SK-N-SH (cell line): ENCODE results near the gene CFAP92. TPM values are rescaled to one million over a fixed set of nuclear protein-coding genes. Genes with fewer than 3 reads are reported as not detected.
A peak's percentile ranks its signal among the peaks of the same experiment; 100 is the strongest.

Source experiments
- CTCF ChIA-PET: fragments of 300-600, 350-600 bp; formaldehyde crosslinking; extraction: SDS; loops from one replicate; lab custom pipeline; 2021; lab: Yijun Ruan, JAX
- POLR2A ChIA-PET: fragments of 350-600 bp; sonication (Branson Sonifier 250); formaldehyde crosslinking; extraction: SDS; loops from one replicate; lab custom pipeline; 2020; ENCODE audit warnings: antibody characterized with exemption, inconsistent platforms; lab: Yijun Ruan, JAX
- DNase-seq: peaks from one replicate; pipeline ENCODE4 v3.0.0; 2012
- H2AFZ ChIP-seq: fragments of 200-600 bp; sonication (generic); 2 replicates; pipeline ENCODE4 v1.8.1; 2016; ENCODE audit warnings: antibody characterized with exemption, mild to moderate bottlenecking, low read depth
- H3F3A ChIP-seq: fragments of 200-600 bp; sonication (generic); replicated peaks from 2 replicates; pipeline ENCODE3; 2016; ENCODE audit warnings: antibody characterized with exemption, mild to moderate bottlenecking; ENCODE audit not compliant: insufficient read depth
- H3K27ac ChIP-seq, 2 experiments: fragments of 200-500 bp in 1 of 2; fragments of 200-600 bp in 1 of 2; sonication (Bioruptor generic) in 1 of 2; sonication (generic), shearing (Covaris generic) in 1 of 2; 2 replicates each; pipeline versions ENCODE4 v1.5.1 to v1.6.1; 2014 to 2016; ENCODE audit warnings: low read depth in 2 of 2, inconsistent platforms in 1 of 2, low read length in 1 of 2, mild to moderate bottlenecking in 1 of 2, mixed read lengths in 1 of 2
- H3K27me3 ChIP-seq: fragments of 200-600 bp; sonication (generic), shearing (Covaris generic); 2 replicates; pipeline ENCODE4 v1.6.1; 2016; ENCODE audit warnings: mixed run types; ENCODE audit not compliant: insufficient read depth
- H3K36me3 ChIP-seq, 2 experiments: fragments of 200-500 bp in 1 of 2; fragments of 200-600 bp in 1 of 2; sonication (Bioruptor generic) in 1 of 2; sonication (generic) in 1 of 2; replicated peaks in 1 of 2; 2 replicates each; pipeline versions ENCODE3 to v1.5.1; 2014 to 2016; ENCODE audit warnings: low read length in 1 of 2, mild to moderate bottlenecking in 1 of 2; ENCODE audit not compliant: insufficient read depth in 2 of 2, control insufficient read depth in 1 of 2
- H3K4me1 ChIP-seq, 2 experiments: fragments of 200-500 bp in 1 of 2; fragments of 200-600 bp in 1 of 2; sonication (Bioruptor generic) in 1 of 2; sonication (generic), shearing (Covaris generic) in 1 of 2; 2 replicates each; pipeline versions ENCODE4 v1.5.1 to v1.6.1; 2014 to 2016; ENCODE audit warnings: low read depth in 1 of 2, low read length in 1 of 2, mixed run types in 1 of 2; ENCODE audit not compliant: insufficient read depth in 2 of 2, control insufficient read depth in 1 of 2
- H3K4me2 ChIP-seq: fragments of 200-600 bp; sonication (generic), shearing (Covaris generic); 2 replicates; pipeline ENCODE4 v1.6.1; 2017; ENCODE audit warnings: mixed run types
- H3K4me3 ChIP-seq, 2 experiments: fragments of 200-500 bp in 1 of 2; fragments of 200-600 bp in 1 of 2; sonication (Bioruptor generic) in 1 of 2; sonication (generic), shearing (Covaris generic) in 1 of 2; 2 replicates each; pipeline versions ENCODE4 v1.5.1 to v1.8.1; 2014 to 2016; ENCODE audit warnings: low read depth in 2 of 2, inconsistent platforms in 1 of 2, low read length in 1 of 2, mild to moderate bottlenecking in 1 of 2, mixed read lengths in 1 of 2, moderate library complexity in 1 of 2
- H3K79me2 ChIP-seq: fragments of 200-600 bp; sonication (generic); 2 replicates; pipeline ENCODE4 v1.8.1; 2017; ENCODE audit warnings: mild to moderate bottlenecking; ENCODE audit not compliant: insufficient read depth
- H3K9ac ChIP-seq: fragments of 200-600 bp; sonication (generic); 2 replicates; pipeline ENCODE4 v1.6.1; 2017; ENCODE audit warnings: mixed run types
- H3K9me2 ChIP-seq: fragments of 200-600 bp; sonication (generic); 2 replicates; pipeline ENCODE4 v1.6.1; 2017; ENCODE audit warnings: mixed run types
- H3K9me3 ChIP-seq: fragments of 200-600 bp; sonication (generic); 2 replicates; pipeline ENCODE4 v1.6.1; 2017; ENCODE audit warnings: mixed run types, mild to moderate bottlenecking, moderate library complexity
- H4K20me1 ChIP-seq: fragments of 200-600 bp; sonication (generic); 2 replicates; pipeline ENCODE4 v1.6.1; 2017; ENCODE audit warnings: mild to moderate bottlenecking, mixed run types; ENCODE audit not compliant: insufficient read depth
- CTCF ChIP-seq: fragments of 200-600 bp; sonication (generic); IDR thresholded peaks from 2 replicates; pipeline ENCODE4 v1.6.1; 2017; ENCODE audit warnings: antibody characterized with exemption, mild to moderate bottlenecking, moderate library complexity
- ELF1 ChIP-seq: IDR thresholded peaks from 2 replicates; pipeline ENCODE4 v1.4.0; 2012
- FOSL2 ChIP-seq: IDR thresholded peaks from 2 replicates; pipeline ENCODE4 v1.4.0; 2012; ENCODE audit warnings: low read depth, mild to moderate bottlenecking, moderate library complexity, borderline replicate concordance
- GABPA ChIP-seq: IDR thresholded peaks from 2 replicates; pipeline ENCODE4 v1.4.0; 2012; ENCODE audit warnings: low read depth, mild to moderate bottlenecking
- JUND ChIP-seq: IDR thresholded peaks from 2 replicates; pipeline ENCODE4 v1.4.0; 2012
- MAX ChIP-seq: IDR thresholded peaks from 2 replicates; pipeline ENCODE4 v1.4.0; 2012; ENCODE audit warnings: low read depth
- MEF2A ChIP-seq: IDR thresholded peaks from 2 replicates; pipeline ENCODE4 v1.4.0; 2012; ENCODE audit warnings: low read depth, borderline replicate concordance
- NFIC ChIP-seq: IDR thresholded peaks from 2 replicates; pipeline ENCODE4 v1.4.0; 2012; ENCODE audit warnings: borderline replicate concordance
- PBX3 ChIP-seq: IDR thresholded peaks from 2 replicates; pipeline ENCODE4; 2012
- POLR2AphosphoS5 ChIP-seq: IDR thresholded peaks from 2 replicates; pipeline ENCODE4 v1.6.1; 2012; ENCODE audit warnings: low read depth, low read length
- RAD21 ChIP-seq: IDR thresholded peaks from 2 replicates; pipeline ENCODE4 v1.6.1; 2012; ENCODE audit warnings: mild to moderate bottlenecking, low read length
- RCOR1 ChIP-seq: fragments of 150-350 bp; IDR thresholded peaks from 2 replicates; pipeline ENCODE4 v1.6.1; 2017; ENCODE audit warnings: antibody characterized with exemption, low read length
- RFX5 ChIP-seq: IDR thresholded peaks from 2 replicates; pipeline ENCODE4 v1.6.1; 2012; ENCODE audit warnings: mild to moderate bottlenecking, improper control_type of control experiment, low read length
- SMC3 ChIP-seq: IDR thresholded peaks from 2 replicates; pipeline ENCODE4 v1.6.1; 2012; ENCODE audit warnings: low read depth, low read length, improper control_type of control experiment
- TAF1 ChIP-seq: IDR thresholded peaks from 2 replicates; pipeline ENCODE4 v1.6.1; 2012; ENCODE audit warnings: low read depth, mild to moderate bottlenecking, low read length, moderate library complexity, borderline replicate concordance
- TCF12 ChIP-seq: IDR thresholded peaks from 2 replicates; pipeline ENCODE4 v1.4.0; 2012
- USF1 ChIP-seq: IDR thresholded peaks from 2 replicates; pipeline ENCODE4 v1.4.0; 2012; ENCODE audit warnings: low read depth, borderline replicate concordance
- YY1 ChIP-seq: IDR thresholded peaks from 2 replicates; pipeline ENCODE4 v1.4.0; 2012; ENCODE audit warnings: low read depth, mild to moderate bottlenecking
- WGBS: methylation state at CpG from one replicate; pipeline ENCODE4 v1.1.6; 2017; ENCODE audit warnings: low lambda C conversion rate; 5-methylcytosine and 5-hydroxymethylcytosine counted together
- polyA plus RNA-seq, 3 experiments: library from polyadenylated mRNA; depleted of rRNA; stranded (reverse); fragments of >200 nt; gene quantifications; 2 replicates each; pipeline ENCODE4 v1.2.3, GENCODE V29; 2012

CFAP92 gene
- polyA plus RNA-seq, 1 of the 3 experiments (the other 2 are of a cell fraction), result not detected

DNA sequence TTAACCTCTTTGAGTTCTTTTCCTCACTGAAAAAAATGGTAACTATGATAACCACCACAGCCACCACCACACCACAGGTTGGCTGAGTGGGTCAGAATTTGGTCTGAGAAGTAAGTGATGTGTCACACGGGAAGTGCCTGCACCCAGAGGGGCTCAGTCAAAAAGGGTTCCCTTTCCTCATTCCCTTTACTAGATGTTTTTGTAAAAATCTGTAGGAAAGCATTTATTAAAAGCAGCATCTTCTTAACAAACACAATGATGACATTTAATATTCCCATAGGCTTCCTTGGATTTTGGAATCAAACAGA, 23.2 kb downstream of the CFAP92 start:
- TF ChIP-seq GABPA (no peak), POLR2AphosphoS5 (no peak), NFIC (no peak), RCOR1 (no peak), MEF2A (no peak), YY1 (no peak), MAX (no peak), PBX3 (no peak), ELF1 (no peak), USF1 (no peak)
- TF ChIP-seq, all 33 proteins: peak for 0
- H4K20me1 ChIP-seq, result no peaks in the 10 kb centered on the region
- H3K9me3 ChIP-seq, result no peaks in the 10 kb centered on the region
- ChIA-PET CTCF (interaction anchor here (0.6 to 6.8 kb wide), 92 partner anchors 12 to 868 kb away, joined by 3 to 140 read pairs (median 5); partner anchors contain the start of genes CFAP92, COPG1, HMCES and ISY1), POLR2A (no interaction called here)
- no peak overlapping the region for H2AFZ ChIP-seq
- H3K79me2 ChIP-seq, result no peaks in the 10 kb centered on the region
- no peak overlapping the region for H3K4me2 ChIP-seq
- no peak overlapping the region for H3K4me3 ChIP-seq
- no peak overlapping the region for H3K9ac ChIP-seq
- DNase-seq, result no peak
- H3F3A ChIP-seq, result no peaks in the 10 kb centered on the region
- 79% methylated on average over 1 of the region's 1 CpG for WGBS
- H3K9me2 ChIP-seq, result no peaks in the 10 kb centered on the region
- H3K27me3 ChIP-seq, result peaks cover 8% of the 10 kb centered on the region; the same call in 1 of the 2 replicates
- no peaks in the 10 kb centered on the region; a peak in 1 of 4 replicates for H3K4me1 ChIP-seq
- no peaks in the 10 kb centered on the region for H3K36me3 ChIP-seq
- H3K27ac ChIP-seq, result no peak overlapping the region

DNA sequence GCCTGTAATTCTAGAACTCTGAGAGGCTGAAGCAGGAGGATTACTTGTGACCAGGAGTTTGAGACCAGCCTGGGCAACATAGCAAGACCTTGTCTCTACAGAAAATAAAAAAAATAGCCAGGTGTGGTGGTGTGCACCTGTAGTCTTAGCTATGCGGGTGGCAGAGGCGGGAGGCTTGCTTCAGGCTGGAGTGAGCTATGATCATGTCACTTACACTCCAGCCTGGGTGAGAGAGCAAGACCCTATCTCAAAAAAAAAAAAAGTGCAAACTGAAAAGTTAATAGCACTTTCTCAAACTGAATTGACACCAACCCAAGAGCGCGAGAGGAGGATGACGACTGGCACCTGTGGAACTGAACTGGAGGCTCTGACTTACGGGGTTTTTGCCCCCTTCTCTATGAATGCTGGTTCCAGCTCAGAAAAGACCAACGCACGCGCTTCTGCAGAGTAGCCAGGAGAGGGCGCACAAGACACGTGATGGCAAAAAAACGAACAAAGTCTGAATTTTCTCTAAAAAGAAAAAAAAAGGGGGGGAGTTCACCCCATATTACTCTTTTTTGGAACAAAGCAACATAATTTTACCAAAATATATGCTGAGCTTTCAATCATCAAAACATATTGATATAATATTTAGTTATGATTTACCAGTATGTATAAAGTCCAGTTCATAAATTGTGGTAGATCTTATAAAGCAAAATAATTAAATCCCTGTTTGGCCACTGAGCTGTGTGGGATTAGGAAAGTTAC, 23.7 kb downstream of the CFAP92 start:
- Histone ChIP-seq H3K4me2 (no peak overlapping the region), H3K4me1 (no peaks in the 10 kb centered on the region; a peak in 1 of 4 replicates), H3K9ac (no peak overlapping the region), H3F3A (no peaks in the 10 kb centered on the region), H3K79me2 (no peaks in the 10 kb centered on the region), H3K27me3 (peaks cover 8% of the 10 kb centered on the region; the same call in 1 of the 2 replicates), H3K36me3 (no peaks in the 10 kb centered on the region), H3K27ac (no peak overlapping the region), H3K9me3 (no peaks in the 10 kb centered on the region), H2AFZ (peak overlapping the region; percentile 6; the same call in 1 of the 2 replicates), H3K4me3 (no peak overlapping the region), H3K9me2 (no peaks in the 10 kb centered on the region), H4K20me1 (no peaks in the 10 kb centered on the region)
- no peak for TF ChIP-seq TAF1
- TF ChIP-seq GABPA, result no peak
- peak; percentile 95 for TF ChIP-seq RAD21
- TF ChIP-seq RFX5, result 0 out of 2 replicates have a peak, but pooled peaks have one; percentile 18
- TF ChIP-seq TCF12, result no peak
- TF ChIP-seq MAX, result peak; percentile 32; the same call in 1 of the 2 replicates
- TF ChIP-seq SMC3, result peak; percentile 84
- TF ChIP-seq FOSL2, result no peak
- peak; percentile 97 for TF ChIP-seq CTCF
- TF ChIP-seq JUND, result no peak
- ChIA-PET POLR2A (interaction anchor here (0.7 kb wide), 1 partner anchor 174 kb away, joined by 3 read pairs; no protein-coding TSS in a partner anchor), CTCF (interaction anchor here (0.5 to 6.8 kb wide), 106 partner anchors 12 to 869 kb away, joined by 3 to 140 read pairs (median 4); partner anchors contain the start of genes CFAP92, COPG1, HMCES and ISY1)
- 7% methylated on average over 12 of the region's 12 CpGs for WGBS
- peak; percentile 67 for DNase-seq
